Measurements from ENCODE around the gene LFNG. TPM values are rescaled to one million over a fixed set of nuclear protein-coding genes. Genes with fewer than 3 reads are reported as not detected.

LFNG gene
- total RNA-seq, 1 donor: 21.0 TPM

GRCh38 chr7:2472739-2473138, 46.8 kb upstream of the LFNG start:
- Histone ChIP-seq H3K9me3 (ENCODE audit: low read depth, low read length) (no peaks in the 10 kb centered on the region), H3K4me1 (ENCODE audit: insufficient read depth, low read length) (peaks cover under 1% of the 10 kb centered on the region), H3K79me2 (ENCODE audit: insufficient read depth, low read length) (no peaks in the 10 kb centered on the region)

DNA sequence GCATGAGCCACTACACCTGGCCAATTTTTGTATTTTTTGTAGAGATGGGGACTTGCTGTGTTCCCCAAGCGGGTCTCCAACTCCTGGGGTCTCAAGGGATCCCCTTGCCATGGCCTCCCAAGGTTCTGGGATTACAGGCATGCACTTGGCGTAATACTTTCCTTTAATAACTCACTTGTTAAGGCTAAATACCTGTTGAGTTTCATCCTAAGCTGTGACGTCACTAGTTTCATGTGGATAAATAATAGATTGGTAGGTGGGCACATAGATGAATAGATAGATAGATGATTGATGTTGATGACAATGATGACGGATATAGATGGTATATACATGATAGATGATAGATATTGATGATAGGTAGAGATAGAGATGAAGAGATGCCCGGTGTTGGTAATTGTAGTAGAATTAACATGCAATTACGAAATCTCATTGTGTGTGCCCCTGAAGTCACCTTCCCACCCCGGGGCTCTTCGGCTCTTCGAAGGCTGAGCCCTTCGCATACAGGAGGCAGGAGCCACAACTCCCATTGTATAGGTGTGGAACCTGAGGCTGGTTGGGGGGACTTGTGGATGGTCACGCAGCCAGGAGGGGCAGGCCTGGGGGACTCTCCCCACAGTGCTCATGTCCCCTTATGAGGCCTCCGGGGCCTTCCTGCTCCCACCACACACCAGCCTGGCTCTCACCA, 45.9 kb upstream of the LFNG start:
- no peak overlapping the region for H2AFZ ChIP-seq (ENCODE audit: low read length)

More at GRCh38 chr7:2472739-2473138, 46.8 kb upstream of the LFNG start:
- H3K36me3 ChIP-seq (ENCODE audit: insufficient read depth, low read length): no peaks in the 10 kb centered on the region
- no peak overlapping the region for H2AFZ ChIP-seq (ENCODE audit: low read length)
- no peaks in the 10 kb centered on the region for H4K20me1 ChIP-seq (ENCODE audit: insufficient read depth, low read length)
- H3K27ac ChIP-seq (ENCODE audit: low read depth, low read length): no peak overlapping the region
- no peak overlapping the region for H3K4me2 ChIP-seq (ENCODE audit: insufficient read depth, low read length)
- peaks cover 3% of the 10 kb centered on the region for H3K27me3 ChIP-seq (ENCODE audit: insufficient read depth, low read length)
- no peak overlapping the region for H3K4me3 ChIP-seq (ENCODE audit: insufficient read depth, low read length)
- peak; percentile 76 for DNase-seq (ENCODE audit: insufficient read length, low spot score, missing footprints)
- TF ChIP-seq, protein P1, sequence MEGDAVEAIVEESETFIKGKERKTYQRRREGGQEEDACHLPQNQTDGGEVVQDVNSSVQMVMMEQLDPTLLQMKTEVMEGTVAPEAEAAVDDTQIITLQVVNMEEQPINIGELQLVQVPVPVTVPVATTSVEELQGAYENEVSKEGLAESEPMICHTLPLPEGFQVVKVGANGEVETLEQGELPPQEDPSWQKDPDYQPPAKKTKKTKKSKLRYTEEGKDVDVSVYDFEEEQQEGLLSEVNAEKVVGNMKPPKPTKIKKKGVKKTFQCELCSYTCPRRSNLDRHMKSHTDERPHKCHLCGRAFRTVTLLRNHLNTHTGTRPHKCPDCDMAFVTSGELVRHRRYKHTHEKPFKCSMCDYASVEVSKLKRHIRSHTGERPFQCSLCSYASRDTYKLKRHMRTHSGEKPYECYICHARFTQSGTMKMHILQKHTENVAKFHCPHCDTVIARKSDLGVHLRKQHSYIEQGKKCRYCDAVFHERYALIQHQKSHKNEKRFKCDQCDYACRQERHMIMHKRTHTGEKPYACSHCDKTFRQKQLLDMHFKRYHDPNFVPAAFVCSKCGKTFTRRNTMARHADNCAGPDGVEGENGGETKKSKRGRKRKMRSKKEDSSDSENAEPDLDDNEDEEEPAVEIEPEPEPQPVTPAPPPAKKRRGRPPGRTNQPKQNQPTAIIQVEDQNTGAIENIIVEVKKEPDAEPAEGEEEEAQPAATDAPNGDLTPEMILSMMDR (IDR thresholded peaks at IDR 0.05; ENCODE audit: extremely low read depth, low read depth, low read length): no peak

GRCh38 chr7:2474224-2474623, 45.4 kb upstream of the LFNG start:
- H3K4me1 ChIP-seq (ENCODE audit: insufficient read depth, low read length): peaks cover 14% of the 10 kb centered on the region
- H4K20me1 ChIP-seq (ENCODE audit: insufficient read depth, low read length): no peaks in the 10 kb centered on the region
- H2AFZ ChIP-seq (ENCODE audit: low read length): no peak overlapping the region
- peak; percentile 73 for DNase-seq (ENCODE audit: insufficient read length, low spot score, missing footprints)
- no peak overlapping the region for H3K4me2 ChIP-seq (ENCODE audit: insufficient read depth, low read length)
- TF ChIP-seq, protein P1 (IDR thresholded peaks at IDR 0.05; ENCODE audit: extremely low read depth, low read depth, low read length): no peak
- H3K27me3 ChIP-seq (ENCODE audit: insufficient read depth, low read length): peaks cover 3% of the 10 kb centered on the region
- no peak overlapping the region for H3K4me3 ChIP-seq (ENCODE audit: insufficient read depth, low read length)
- H3K36me3 ChIP-seq (ENCODE audit: insufficient read depth, low read length): no peaks in the 10 kb centered on the region
- no peak overlapping the region for H3K27ac ChIP-seq (ENCODE audit: low read depth, low read length)
- no peaks in the 10 kb centered on the region for H3K79me2 ChIP-seq (ENCODE audit: insufficient read depth, low read length)
- H3K9me3 ChIP-seq (ENCODE audit: low read depth, low read length): no peaks in the 10 kb centered on the region

More for the DNA sequence above, 45.9 kb upstream of the LFNG start:
- Histone ChIP-seq H3K9me3 (ENCODE audit: low read depth, low read length) (no peaks in the 10 kb centered on the region), H3K36me3 (ENCODE audit: insufficient read depth, low read length) (no peaks in the 10 kb centered on the region), H3K4me2 (ENCODE audit: insufficient read depth, low read length) (no peak overlapping the region), H3K79me2 (ENCODE audit: insufficient read depth, low read length) (no peaks in the 10 kb centered on the region), H4K20me1 (ENCODE audit: insufficient read depth, low read length) (no peaks in the 10 kb centered on the region), H3K4me1 (ENCODE audit: insufficient read depth, low read length) (peaks cover 10% of the 10 kb centered on the region), H3K27me3 (ENCODE audit: insufficient read depth, low read length) (peaks cover 3% of the 10 kb centered on the region), H3K27ac (ENCODE audit: low read depth, low read length) (no peak overlapping the region), H3K4me3 (ENCODE audit: insufficient read depth, low read length) (no peak overlapping the region)
- TF ChIP-seq, protein P1 (IDR thresholded peaks at IDR 0.05; ENCODE audit: extremely low read depth, low read depth, low read length): no peak
- DNase-seq (ENCODE audit: insufficient read length, low spot score, missing footprints): peak; percentile 85

DNA sequence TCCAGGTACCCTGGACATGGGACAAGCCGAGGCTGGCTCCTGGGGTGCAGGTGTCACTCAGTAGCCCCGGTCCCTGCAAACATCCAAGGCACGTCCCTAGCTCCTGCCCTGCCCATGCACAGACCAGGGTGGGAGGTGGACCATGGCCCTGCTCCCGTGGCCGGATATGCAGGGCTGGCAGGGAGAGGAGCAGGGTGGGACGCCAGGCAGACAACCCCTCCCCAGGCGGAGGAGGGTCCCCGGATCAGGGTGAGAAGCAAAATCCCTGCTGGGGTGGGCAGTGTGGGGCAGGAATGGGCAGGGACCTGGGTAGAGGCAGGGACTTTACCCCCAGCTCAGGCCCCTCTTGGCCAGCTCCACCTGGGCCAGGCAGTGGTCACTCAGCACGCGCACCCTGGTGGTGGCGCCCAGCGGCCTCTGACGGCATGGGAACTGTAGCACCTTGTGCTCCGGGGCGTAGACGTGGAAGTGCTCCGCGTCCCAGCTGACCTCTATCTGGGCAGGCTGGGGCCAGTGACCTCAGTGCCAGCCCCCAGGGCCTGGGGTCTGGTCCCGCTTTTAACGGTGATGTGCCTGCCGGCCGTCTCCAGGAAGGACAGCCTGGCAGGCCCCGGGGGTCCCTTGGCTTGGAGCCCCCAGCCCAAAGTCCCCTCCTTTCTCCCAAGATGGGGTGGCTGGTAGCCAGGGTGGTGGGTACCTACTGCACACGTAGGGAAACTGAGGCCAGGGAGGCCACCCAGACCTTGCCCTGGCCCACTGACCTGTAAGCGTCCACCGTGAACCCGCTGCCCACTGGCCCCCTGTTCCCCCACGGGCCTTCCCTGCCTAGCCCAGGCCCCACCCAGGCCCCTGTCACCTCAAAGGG, 44.5 kb upstream of the LFNG start:
- H4K20me1 ChIP-seq (ENCODE audit: insufficient read depth, low read length): no peaks in the 10 kb centered on the region
- no peaks in the 10 kb centered on the region for H3K79me2 ChIP-seq (ENCODE audit: insufficient read depth, low read length)
- no peaks in the 10 kb centered on the region for H3K9me3 ChIP-seq (ENCODE audit: low read depth, low read length)
- H3K4me3 ChIP-seq (ENCODE audit: insufficient read depth, low read length): no peak overlapping the region
- H3K27ac ChIP-seq (ENCODE audit: low read depth, low read length): no peak overlapping the region
- H3K4me1 ChIP-seq (ENCODE audit: insufficient read depth, low read length): peaks cover 14% of the 10 kb centered on the region
- DNase-seq (ENCODE audit: insufficient read length, low spot score, missing footprints): peak; percentile 80
- no peak overlapping the region for H2AFZ ChIP-seq (ENCODE audit: low read length)
- H3K36me3 ChIP-seq (ENCODE audit: insufficient read depth, low read length): no peaks in the 10 kb centered on the region
- TF ChIP-seq, protein P1 (IDR thresholded peaks at IDR 0.05; ENCODE audit: extremely low read depth, low read depth, low read length): no peak
- H3K4me2 ChIP-seq (ENCODE audit: insufficient read depth, low read length): no peak overlapping the region
- H3K27me3 ChIP-seq (ENCODE audit: insufficient read depth, low read length): peaks cover 3% of the 10 kb centered on the region

All from osteoblast (primary cell).